Activated effector memory CD4-positive, alpha-beta T cell treated with Interleukin-2 at 50 U/mL for 16 hours (primary cell): ENCODE data around the gene P2RY14.
"Not testable (repeated sequence)": the region's sequence is repeated elsewhere in the genome, so short reads cannot be mapped to it uniquely, and the experiment has no call there.

Source experiments
- DNase-seq: peaks from one replicate; pipeline ENCODE4 v3.0.0-alpha.2; 2020

The P2RY14 gene

DNA sequence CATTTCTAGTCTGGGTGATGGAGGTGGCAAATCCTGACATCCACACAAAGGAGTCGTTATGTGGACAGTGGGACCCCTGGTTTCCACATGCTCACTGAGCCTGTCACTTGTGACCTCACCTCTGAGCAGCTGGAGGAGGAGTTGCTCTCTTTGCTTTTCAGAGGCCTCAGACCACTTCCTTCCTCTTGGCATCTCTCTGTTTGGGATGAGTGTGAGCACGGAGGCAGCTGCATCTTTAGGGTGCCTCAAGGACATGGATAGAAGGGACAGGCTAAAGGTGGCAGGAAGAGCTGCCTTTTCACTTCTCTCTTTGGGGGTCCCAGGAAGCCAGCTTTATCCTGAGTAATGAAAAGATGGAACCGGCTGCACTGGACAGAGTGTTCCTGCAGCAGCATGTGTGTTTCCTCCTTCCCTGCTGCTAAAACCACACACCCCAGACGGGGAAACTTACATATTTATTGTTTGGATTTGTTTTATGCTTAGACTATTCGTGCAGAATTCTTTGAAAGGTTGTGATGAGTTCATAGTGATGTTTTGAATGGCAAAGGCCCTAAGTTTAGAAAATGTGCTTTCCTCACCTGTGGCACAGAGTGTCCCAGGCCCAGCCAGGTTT lies 107.1 kb downstream of the P2RY14 start:
- peak; percentile 18 for DNase-seq

DNA sequence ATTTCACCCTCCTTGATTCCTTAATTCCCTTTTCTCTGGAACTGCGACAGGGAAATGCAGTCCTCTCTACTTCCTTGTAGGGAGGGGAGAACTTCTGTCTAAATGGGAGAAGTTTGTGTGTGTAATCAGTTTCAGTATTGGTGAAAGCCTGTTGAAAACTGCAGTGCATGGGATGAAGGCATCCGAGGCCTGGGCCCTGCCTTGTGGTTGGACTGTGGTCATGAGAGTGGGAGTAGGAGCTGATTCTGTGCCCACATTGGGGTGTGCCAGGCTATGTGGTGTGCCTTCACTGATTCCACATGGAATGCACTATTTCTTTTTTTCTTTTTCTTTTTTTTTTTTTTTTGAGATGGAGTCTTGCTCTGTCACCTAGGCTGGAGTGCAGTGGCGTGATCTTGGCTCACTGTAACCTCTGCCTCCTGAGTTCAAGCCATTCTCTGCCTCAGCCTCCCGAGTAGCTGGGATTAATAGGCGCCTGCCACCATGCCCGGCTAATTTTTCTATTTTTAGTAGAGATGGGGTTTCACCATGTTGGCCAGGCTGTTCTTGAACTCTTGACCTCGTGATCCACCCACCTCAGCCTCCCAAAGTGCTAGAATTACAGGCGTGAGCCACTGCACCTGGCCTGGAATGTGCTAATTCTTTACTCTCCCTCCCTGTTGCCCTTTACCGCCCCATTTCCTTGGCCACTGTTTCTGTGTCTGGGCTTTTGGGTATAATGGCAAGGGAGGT lies 108.2 kb downstream of the P2RY14 start:
- not testable (repeated sequence) for DNase-seq

DNA sequence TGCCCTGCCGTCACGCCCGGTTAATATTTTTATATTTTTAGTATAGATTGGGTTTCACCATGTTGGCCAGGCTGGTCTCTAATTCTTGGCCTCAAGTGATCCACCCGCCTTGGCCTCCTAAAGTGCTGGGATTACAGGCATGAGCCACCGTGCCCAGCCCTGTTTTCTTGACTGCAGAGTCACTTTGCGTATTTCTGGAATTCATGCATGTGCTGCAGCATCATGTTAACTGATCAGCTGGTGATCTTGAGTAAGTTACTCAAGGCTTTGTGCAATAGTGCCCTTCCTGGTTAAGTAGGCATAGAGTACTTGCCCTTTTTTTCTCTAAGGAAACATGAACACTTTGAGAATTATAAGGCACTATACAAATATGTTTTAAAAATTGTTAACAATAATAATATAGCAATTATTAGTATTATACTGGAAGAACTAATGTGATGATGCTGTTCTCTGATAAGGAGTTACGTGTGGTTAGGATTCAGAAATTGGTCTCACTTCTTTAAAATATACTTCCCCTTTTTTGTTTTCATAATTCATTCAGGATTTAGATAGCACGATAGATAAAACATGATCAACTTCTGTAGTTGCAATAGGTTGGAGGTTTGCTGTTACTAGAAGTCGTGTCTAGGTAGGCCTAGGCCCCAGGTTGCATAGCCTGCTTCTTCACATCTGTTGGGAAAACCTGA lies 108.9 kb downstream of the P2RY14 start:
- no peak for DNase-seq

DNA sequence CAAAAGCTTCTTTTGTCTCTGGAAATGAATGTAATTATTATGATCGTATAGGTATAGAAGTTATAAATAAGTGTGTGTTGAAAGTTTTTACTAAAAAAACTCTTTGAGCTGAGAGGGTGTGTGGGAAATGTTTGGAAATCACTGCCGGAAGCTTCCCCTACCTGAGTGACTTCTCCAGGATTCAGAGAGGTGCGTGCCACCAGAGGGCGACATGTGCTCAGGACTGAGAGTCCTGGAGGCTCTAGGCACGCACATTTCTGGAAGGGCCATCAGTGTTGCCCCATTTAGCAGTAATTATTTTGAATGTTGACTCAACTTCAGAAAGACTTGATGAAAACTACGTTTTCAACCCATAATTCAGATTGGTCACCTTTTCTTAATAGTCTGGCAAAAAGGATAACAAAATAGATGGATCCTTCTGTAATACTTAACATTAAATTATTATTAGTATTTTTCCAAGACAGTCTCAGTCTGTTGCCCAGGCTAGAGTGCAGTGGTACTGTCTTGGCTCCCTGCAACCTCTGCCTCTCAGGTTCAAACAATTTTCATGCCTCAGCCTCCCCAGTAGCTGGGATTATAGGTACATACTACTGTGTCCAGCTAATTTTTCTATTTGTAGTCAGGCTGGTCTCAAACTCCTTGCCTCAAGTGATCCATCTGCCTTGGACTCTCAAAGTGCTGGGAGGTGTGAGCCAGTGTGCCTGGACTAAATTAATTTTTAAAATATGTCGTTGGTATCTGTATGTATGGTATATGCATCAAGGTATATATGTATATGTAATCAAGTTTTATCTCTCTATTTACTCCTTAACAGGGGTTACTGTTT lies 109.9 kb downstream of the P2RY14 start:
- peak; percentile 68 for DNase-seq

DNA sequence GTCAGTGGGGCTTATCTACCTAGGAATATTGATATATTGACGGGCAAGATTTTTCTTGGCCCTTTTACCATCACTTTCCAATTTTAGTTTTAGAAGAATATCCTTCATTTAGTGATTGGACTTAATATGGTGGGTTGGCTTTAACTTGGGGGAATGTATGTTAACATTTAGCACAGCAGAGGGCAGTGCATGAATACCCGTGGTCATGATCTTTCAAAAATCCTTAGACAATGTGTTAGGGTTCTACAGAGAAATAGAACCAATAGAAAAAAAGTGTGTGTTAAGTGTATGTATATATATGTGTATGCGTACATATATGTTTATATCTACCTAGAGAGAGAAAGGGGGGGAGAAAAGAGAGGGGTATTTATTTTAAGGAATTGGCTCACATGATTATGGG lies 112.2 kb downstream of the P2RY14 start:
- DNase-seq, result no peak

DNA sequence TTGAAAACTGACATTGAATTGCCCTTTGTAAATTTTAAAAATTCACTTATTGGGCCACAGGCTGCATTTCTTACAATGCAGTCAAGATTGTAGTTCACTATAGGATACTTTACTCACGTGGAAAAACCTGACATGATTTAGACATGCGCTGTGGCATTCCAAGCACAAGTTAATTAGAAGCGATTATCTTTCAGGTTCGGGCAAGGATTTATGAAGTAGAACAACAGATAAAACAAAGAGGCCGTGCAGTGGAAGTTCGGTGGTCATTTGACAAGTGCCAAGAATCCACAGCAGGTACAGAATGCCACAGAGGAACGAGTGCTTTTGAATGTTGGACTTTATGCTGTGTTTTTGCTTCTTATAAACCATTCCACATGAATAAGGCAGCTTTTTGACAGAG lies 113.1 kb downstream of the P2RY14 start:
- DNase-seq, result no peak
